ENCODE results near the gene KCNQ5.

Gene KCNQ5

GRCh38 chr6:72683797-72684196 lies 61.9 kb downstream of the KCNQ5 start:
- no peak for DNase-seq

- DNase-seq = no peak
Measured at GRCh38 chr6:72689107-72689954, 67.5 kb downstream of the KCNQ5 start.

- no peak for DNase-seq
Measured at GRCh38 chr6:72691249-72691648, 69.4 kb downstream of the KCNQ5 start.

GRCh38 chr6:72696055-72696454 lies 74.2 kb downstream of the KCNQ5 start:
- DNase-seq = no peak

GRCh38 chr6:72699159-72699558 lies 77.3 kb downstream of the KCNQ5 start:
- DNase-seq = no peak

GRCh38 chr6:72702421-72702820 lies 80.6 kb downstream of the KCNQ5 start:
- DNase-seq = no peak

- DNase-seq = no peak
Measured at GRCh38 chr6:72703093-72703492, 81.2 kb downstream of the KCNQ5 start.

- no peak for DNase-seq
Measured at GRCh38 chr6:72704979-72705378, 83.1 kb downstream of the KCNQ5 start.

- DNase-seq = no peak
Measured at GRCh38 chr6:72709431-72709830, 87.6 kb downstream of the KCNQ5 start.

- no peak for DNase-seq
Measured at GRCh38 chr6:72711731-72712130, 89.9 kb downstream of the KCNQ5 start.

- no peak for DNase-seq
Measured at GRCh38 chr6:72712910-72713309, 91.0 kb downstream of the KCNQ5 start.

GRCh38 chr6:72715119-72715518 lies 93.3 kb downstream of the KCNQ5 start:
- DNase-seq = no peak

- no peak for DNase-seq
Measured at GRCh38 chr6:72716916-72717315, 95.1 kb downstream of the KCNQ5 start.

- DNase-seq = no peak
Measured at GRCh38 chr6:72720464-72720863, 98.6 kb downstream of the KCNQ5 start.

- no peak for DNase-seq
Measured at GRCh38 chr6:72721346-72721745, 99.5 kb downstream of the KCNQ5 start.

GRCh38 chr6:72724545-72724944 lies 102.7 kb downstream of the KCNQ5 start:
- DNase-seq = no peak

- DNase-seq = no peak
Measured at GRCh38 chr6:72728706-72729343, 107.0 kb downstream of the KCNQ5 start.

- DNase-seq = no peak
Measured at GRCh38 chr6:72733045-72733444, 111.2 kb downstream of the KCNQ5 start.

- DNase-seq = no peak
Measured at GRCh38 chr6:72738091-72738490, 116.2 kb downstream of the KCNQ5 start.

GRCh38 chr6:72739368-72739779 lies 117.5 kb downstream of the KCNQ5 start:
- DNase-seq = no peak

GRCh38 chr6:72740135-72740534 lies 118.3 kb downstream of the KCNQ5 start:
- no peak for DNase-seq

GRCh38 chr6:72741083-72741482 lies 119.2 kb downstream of the KCNQ5 start:
- no peak for DNase-seq

GRCh38 chr6:72742001-72742673 lies 120.3 kb downstream of the KCNQ5 start:
- no peak for DNase-seq

GRCh38 chr6:72746276-72746675 lies 124.4 kb downstream of the KCNQ5 start:
- no peak for DNase-seq
